GM19035 (cell line): ENCODE measurements around the gene FAM78A.
"Not testable (repeated sequence)": the region's sequence is repeated elsewhere in the genome, so short reads cannot be mapped to it uniquely, and the experiment has no call there.

Experiments
- ATAC-seq: cut with Tn5 transposase; IDR thresholded peaks from one replicate; pipeline ENCODE4 v1.9.1; 2021; ENCODE audit not compliant: unreplicated experiment

FAM78A gene

DNA sequence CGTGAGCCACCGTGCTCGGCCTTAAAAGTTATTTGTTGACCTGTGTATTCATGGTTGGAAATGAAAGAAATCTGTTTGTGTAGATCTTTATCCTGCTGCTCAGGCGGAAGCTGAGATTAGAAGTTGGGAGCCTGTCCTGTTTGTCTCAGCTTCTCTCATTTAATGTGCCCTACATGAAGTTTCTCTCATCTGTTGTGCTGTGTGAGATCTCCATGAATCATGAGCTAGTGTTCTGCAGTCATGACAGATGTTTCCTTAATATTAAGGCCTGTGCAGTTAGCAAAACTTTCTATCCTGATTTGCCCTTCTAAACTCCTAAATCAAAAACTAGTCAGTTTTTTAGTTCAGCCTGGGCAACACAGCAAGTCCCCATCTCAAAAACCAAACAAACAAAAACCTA is 59.5 kb downstream of the FAM78A start:
- no peak for ATAC-seq

DNA sequence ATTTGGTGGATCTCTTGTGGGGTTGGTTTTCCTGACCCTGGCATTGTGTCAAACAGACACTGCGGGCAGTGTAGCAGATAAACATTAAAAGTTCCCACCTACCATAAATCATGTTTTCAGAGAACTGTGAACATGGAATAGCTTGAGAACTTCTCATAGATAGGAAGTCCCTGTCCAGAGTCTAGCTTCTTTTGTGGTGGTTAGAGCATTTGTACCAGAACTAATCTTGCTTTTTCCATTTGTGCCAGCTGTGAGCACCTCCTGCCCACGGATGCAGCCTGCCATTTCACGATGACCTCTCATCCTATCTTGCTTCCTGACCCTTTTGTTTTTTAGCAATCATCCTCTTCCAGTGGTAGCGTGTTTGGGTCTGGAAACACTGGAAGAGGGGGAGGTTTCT is 61.4 kb downstream of the FAM78A start:
- no peak for ATAC-seq

GRCh38 chr9:131214286-131214856 is 61.9 kb downstream of the FAM78A start:
- ATAC-seq: no peak

DNA sequence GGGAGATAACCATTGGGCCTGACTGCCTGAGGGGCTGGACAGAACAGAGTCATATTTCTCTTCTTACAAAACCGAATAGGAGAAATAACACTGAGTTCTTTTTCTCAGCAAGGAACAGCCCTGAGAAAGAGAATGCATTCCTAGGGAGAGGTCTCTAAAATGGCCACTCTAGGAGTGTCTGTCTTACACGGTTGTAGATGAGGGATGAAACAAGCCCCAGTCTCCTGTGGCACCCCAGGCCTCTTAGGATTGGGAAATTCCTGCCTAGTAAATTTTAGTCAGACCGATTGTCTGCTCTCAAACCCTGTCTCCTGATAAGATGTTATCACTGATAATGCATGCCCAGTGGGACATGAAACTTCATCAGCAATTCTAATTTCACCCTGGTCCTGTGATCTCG is 64.4 kb downstream of the FAM78A start:
- ATAC-seq: not testable (repeated sequence)
